RWPE2 (cell line): ENCODE results near the gene PGAP2.

Source experiments
- ATAC-seq: fragments of 200-7000 bp; cut with Tn5 transposase; 3 replicates; pipeline ENCODE4 v1.9.1; 2021; ENCODE audit warnings: low read depth
- DNase-seq: peaks from one replicate; pipeline ENCODE4 v3.0.0-alpha.2; 2020; ENCODE audit warnings: low spot score
- H3K27ac ChIP-seq: fragments of 450-650 bp; 2 replicates; pipeline ENCODE4 v1.5.1; 2017; ENCODE audit warnings: mild to moderate bottlenecking; ENCODE audit not compliant: poor library complexity, severe bottlenecking
- H3K27me3 ChIP-seq: fragments of 250-450 bp; sonication (Bioruptor Pico); 2 replicates; pipeline ENCODE4 v1.5.1; 2021; ENCODE audit warnings: mild to moderate bottlenecking, moderate library complexity; ENCODE audit not compliant: insufficient read depth, poor library complexity, severe bottlenecking
- H3K36me3 ChIP-seq: fragments of 250-450 bp; sonication (Bioruptor Pico); 2 replicates; pipeline ENCODE4 v1.5.1; 2020; ENCODE audit warnings: low read depth, mild to moderate bottlenecking, moderate library complexity
- H3K4me1 ChIP-seq: fragments of 250-450 bp; sonication (Bioruptor Pico); 2 replicates; pipeline ENCODE4 v1.5.1; 2021; ENCODE audit warnings: mild to moderate bottlenecking, moderate library complexity; ENCODE audit not compliant: insufficient read depth, poor library complexity, severe bottlenecking
- H3K4me3 ChIP-seq: fragments of 250-450 bp; sonication (Bioruptor Pico); 2 replicates; pipeline ENCODE4 v1.5.1; 2021; ENCODE audit warnings: mild to moderate bottlenecking, moderate library complexity; ENCODE audit not compliant: severe bottlenecking
- H3K9me3 ChIP-seq: fragments of 250-450 bp; sonication (Bioruptor Pico); 2 replicates; pipeline ENCODE4 v1.5.1; 2021; ENCODE audit warnings: mild to moderate bottlenecking, moderate library complexity; ENCODE audit not compliant: severe bottlenecking
- TF ChIP-seq, protein P1 (sequence below): fragments of 450-650 bp; IDR thresholded peaks from one replicate; pipeline ENCODE4 v1.5.1; 2017; ENCODE audit warnings: mild to moderate bottlenecking, moderate library complexity; ENCODE audit not compliant: poor library complexity, severe bottlenecking

PGAP2 gene

DNA sequence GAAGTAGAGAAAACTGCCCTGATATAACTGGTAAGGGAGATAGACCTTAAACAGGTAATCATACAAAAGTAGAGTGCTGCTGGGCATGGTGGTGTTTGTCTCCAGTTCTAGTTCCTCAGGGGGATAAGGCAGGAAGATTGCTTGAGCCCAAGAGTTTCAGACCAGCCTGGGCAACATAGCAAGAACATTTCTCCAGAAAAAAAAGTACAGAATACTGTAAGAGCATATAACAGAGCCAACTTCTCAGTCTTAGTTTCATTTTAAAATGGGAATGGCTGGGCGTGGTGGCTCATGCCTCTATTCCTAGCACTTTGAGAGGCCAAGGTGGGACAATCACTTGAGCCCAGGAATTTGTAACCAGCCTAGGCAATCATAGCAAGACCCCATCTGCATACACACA is 36.9 kb downstream of the PGAP2 start:
- Histone ChIP-seq H3K9me3 (no peaks in the 10 kb centered on the region), H3K27me3 (no peaks in the 10 kb centered on the region), H3K4me1 (peaks cover 7% of the 10 kb centered on the region), H3K36me3 (no peaks in the 10 kb centered on the region), H3K4me3 (no peak overlapping the region), H3K27ac (no peak overlapping the region)
- no peak for ATAC-seq
- DNase-seq: no peak
- TF ChIP-seq, protein P1, sequence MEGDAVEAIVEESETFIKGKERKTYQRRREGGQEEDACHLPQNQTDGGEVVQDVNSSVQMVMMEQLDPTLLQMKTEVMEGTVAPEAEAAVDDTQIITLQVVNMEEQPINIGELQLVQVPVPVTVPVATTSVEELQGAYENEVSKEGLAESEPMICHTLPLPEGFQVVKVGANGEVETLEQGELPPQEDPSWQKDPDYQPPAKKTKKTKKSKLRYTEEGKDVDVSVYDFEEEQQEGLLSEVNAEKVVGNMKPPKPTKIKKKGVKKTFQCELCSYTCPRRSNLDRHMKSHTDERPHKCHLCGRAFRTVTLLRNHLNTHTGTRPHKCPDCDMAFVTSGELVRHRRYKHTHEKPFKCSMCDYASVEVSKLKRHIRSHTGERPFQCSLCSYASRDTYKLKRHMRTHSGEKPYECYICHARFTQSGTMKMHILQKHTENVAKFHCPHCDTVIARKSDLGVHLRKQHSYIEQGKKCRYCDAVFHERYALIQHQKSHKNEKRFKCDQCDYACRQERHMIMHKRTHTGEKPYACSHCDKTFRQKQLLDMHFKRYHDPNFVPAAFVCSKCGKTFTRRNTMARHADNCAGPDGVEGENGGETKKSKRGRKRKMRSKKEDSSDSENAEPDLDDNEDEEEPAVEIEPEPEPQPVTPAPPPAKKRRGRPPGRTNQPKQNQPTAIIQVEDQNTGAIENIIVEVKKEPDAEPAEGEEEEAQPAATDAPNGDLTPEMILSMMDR: no peak

DNA sequence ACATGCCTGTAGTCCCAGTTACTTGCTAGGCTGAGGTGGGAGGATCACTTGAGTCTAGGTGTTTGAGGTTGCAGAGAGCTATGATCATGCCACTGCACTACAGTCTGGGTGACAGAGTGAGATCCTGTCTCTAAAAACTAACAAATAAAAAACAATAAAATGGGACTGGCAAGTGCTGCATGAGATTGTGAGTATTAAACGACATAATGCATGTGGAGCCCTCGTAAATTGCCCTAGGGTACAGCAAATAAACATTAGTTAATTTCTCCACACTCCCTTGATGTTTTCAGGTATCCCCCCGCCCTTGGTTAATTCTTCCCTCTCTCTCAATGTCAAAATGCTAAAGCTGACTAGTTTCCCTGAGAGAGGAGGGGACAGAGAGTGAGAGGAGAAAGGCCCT is 37.3 kb downstream of the PGAP2 start:
- no peaks in the 10 kb centered on the region for H3K27me3 ChIP-seq
- no peaks in the 10 kb centered on the region for H3K9me3 ChIP-seq
- no peak overlapping the region for H3K4me3 ChIP-seq
- DNase-seq (no peak), ATAC-seq (no peak)
- TF ChIP-seq, protein P1: no peak
- H3K4me1 ChIP-seq: peaks cover 7% of the 10 kb centered on the region
- H3K36me3 ChIP-seq: no peaks in the 10 kb centered on the region
- H3K27ac ChIP-seq: no peak overlapping the region

DNA sequence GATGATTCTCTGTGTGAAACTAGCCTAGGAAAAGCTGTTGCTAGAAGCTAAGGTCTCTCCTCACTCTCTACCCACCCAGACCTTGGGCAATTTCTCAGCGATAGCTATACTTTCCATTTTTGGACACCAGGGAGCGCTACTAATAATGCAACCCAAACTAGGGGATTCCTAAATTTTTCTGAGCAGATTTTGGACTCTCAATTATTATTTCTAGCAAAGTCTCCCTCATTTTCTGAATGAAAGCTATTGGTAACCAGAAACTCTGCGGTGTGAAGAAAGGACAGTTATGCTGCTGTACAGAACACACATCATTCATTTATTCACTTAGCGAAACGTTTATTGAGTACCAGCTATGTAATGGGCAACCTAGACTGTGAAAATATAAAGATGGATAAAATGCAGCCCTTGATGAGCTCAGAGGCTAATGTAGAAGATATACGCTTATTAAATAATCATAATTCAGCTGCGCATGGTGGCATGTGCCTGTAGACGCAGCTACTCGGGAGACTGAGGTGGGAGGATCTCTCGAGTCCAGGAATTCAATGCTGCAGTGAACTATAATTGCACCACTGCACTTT is 41.0 kb downstream of the PGAP2 start:
- no peaks in the 10 kb centered on the region for H3K4me1 ChIP-seq
- H3K27ac ChIP-seq: no peak overlapping the region
- no peak overlapping the region for H3K4me3 ChIP-seq
- no peaks in the 10 kb centered on the region for H3K9me3 ChIP-seq
- DNase-seq (no peak), ATAC-seq (peak; percentile 78)
- no peaks in the 10 kb centered on the region for H3K36me3 ChIP-seq
- TF ChIP-seq, protein P1: peak; percentile 78
- no peaks in the 10 kb centered on the region for H3K27me3 ChIP-seq

DNA sequence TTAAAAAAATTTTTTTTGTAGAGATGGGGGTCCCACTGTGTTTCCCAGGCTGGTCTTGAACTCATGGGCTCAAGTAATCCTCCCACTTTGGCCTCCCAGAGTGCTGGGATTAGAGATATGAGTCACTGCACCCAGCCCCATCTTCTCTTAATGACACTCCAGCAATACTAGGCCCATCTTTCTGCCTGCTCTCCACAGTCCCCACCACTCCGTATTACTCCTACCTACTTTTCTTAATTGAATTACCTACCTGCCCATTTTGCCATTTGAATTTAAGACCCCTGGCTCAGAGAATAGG is 45.1 kb downstream of the PGAP2 start:
- Histone ChIP-seq H3K36me3 (no peaks in the 10 kb centered on the region), H3K9me3 (no peaks in the 10 kb centered on the region), H3K4me1 (no peaks in the 10 kb centered on the region), H3K27ac (no peak overlapping the region), H3K27me3 (no peaks in the 10 kb centered on the region), H3K4me3 (no peak overlapping the region)
- TF ChIP-seq, protein P1: no peak
- no peak for DNase-seq
- ATAC-seq: no peak

DNA sequence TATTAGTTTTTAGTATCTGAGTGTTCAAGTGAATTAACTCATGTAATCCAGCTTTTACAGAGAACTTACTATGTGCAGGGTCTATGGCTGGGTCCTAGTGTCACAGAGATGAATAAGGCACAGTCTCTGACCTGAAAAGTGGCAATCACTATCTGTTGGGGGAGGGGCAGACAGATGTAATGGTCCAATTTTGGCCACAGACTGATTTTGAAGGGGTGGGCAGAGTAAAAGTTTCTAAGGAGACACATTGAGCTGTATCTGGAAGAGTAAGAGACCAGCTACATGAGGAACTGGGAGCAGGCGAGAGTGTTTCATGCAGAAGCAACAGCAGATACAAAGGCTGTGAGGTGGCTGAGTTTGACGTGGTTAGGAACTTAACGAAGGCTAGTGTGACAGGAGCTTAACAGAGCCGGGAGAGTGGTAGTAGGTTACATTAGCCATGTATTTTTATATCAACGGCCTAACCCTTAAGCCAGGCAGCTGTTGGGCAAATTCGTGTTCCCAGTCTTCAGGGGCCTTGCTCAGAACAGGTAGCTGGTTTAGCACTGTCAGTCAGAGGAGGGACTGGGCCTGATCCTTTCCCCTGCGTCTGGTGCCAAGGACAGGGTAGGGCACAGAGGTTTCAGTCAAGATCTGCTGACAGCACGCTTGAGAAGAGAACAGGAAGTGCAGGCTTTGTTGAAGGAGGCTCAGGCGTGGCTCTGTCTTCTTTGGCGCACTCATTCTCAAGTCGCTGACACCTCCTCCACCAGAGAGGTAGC is 45.7 kb downstream of the PGAP2 start:
- Histone ChIP-seq H3K4me3 (no peak overlapping the region), H3K27me3 (no peaks in the 10 kb centered on the region), H3K36me3 (no peaks in the 10 kb centered on the region), H3K27ac (peak overlapping the region; percentile 61), H3K9me3 (no peaks in the 10 kb centered on the region), H3K4me1 (no peaks in the 10 kb centered on the region)
- ATAC-seq: no peak
- no peak for DNase-seq
- TF ChIP-seq, protein P1: no peak
